Left forelimb (tissue), 1 donor: ENCODE data around the gene L3MBTL2.

Experiments
- DNase-seq: peaks from one replicate; pipeline ENCODE4 v3.0.0-alpha.2; 2018; ENCODE audit warnings: low spot score

The L3MBTL2 gene

DNA sequence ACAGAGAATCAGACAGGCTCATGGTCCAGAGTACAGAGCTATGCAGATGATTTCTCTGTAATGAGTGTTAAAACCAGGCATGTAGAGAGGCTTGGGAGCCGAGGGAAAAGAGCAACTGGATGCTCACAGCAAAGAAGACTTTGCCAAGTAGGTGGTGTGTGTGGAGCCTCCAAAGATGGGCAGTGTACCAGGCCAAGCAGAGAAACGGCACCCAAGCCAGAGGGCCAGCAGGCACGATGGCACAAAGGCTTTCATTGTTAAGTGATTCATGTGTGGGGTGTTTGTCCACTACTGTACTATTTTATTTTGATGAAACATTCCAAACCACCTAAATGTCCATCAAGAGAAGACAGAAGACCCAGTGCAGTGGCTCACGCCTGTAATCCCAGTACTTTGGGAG is 69.7 kb downstream of the L3MBTL2 start:
- DNase-seq = no peak

DNA sequence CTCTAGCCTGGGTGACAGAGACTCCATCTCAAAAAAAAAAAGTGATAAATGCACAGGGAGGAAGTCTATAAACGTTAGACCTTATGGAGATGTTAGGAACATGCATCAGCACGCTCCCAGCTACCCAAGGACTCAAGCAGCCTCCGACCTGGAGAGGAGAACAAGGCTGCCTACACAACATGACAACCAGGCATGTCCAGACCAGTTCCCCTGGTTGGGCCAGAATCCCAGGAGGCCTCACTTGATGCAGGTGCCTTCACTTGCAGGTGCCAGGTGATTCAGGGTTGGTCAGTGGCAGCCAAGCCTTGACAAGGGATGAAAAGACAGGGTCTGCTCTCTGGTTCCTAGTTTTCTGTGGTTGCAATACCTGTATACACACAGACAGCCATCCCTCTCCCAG is 75.0 kb downstream of the L3MBTL2 start:
- DNase-seq = no peak

DNA sequence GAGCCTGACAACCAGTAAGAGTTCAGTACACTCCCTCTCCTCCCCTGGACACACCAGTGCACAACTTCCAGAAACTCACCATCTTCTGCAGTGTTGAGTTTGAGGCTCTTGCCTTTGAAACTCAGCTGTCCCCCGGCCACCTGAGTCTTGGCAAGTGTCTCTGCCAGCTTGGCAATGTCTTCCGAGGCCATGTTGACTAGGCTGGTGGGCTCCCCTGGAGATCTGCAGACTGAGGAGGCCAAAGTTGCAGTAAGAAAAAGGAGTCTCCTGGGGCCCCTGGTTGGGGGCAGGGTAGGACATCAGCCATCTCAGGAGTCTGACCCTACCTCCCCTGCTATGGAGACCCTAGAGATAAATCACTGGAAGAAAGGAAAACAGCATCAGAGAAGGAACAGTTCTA is 75.7 kb downstream of the L3MBTL2 start:
- no peak for DNase-seq
